Kidney (tissue), 14 donors: ENCODE results near the gene AGBL1. TPM values are rescaled to one million over a fixed set of nuclear protein-coding genes. Genes with fewer than 3 reads are reported as not detected.

ENCODE experiments used
- DNase-seq, 5 donors: peaks; one replicate each; pipeline ENCODE4 v3.0.0-alpha.2; 2013 to 2020
- FAIRE-seq: peaks from 2 replicates; lab custom pipeline; 2012; peaks lifted over from hg19 to GRCh38; lab: Jason Lieb, UNC
- H3K27ac ChIP-seq, 2 donors: one replicate each; pipeline ENCODE4 v1.7.0; 2013; ENCODE audit warnings: low read depth in 2 of 2, low read length in 2 of 2, inconsistent platforms in 1 of 2
- H3K27me3 ChIP-seq: one replicate; pipeline ENCODE4 v1.7.1; 2013; ENCODE audit warnings: low read length, inconsistent platforms; ENCODE audit not compliant: control insufficient read depth, insufficient read depth
- H3K36me3 ChIP-seq, 3 donors: one replicate each; pipeline versions ENCODE4 v1.7.0 to v1.7.1; 2013; ENCODE audit warnings: low read length in 3 of 3, control low read depth in 1 of 3, inconsistent platforms in 1 of 3; ENCODE audit not compliant: insufficient read depth in 3 of 3, control insufficient read depth in 2 of 3
- H3K4me1 ChIP-seq, 3 donors: one replicate each; pipeline versions ENCODE4 v1.7.0 to v1.7.1; 2013; ENCODE audit warnings: low read length in 3 of 3, inconsistent platforms in 1 of 3, low read depth in 1 of 3; ENCODE audit not compliant: control insufficient read depth in 2 of 3, insufficient read depth in 2 of 3
- H3K4me3 ChIP-seq, 3 donors: one replicate each; pipeline versions ENCODE4 v1.7.0 to v1.8.1; 2013; ENCODE audit warnings: low read length in 3 of 3, control low read depth in 1 of 3, inconsistent platforms in 1 of 3
- H3K9ac ChIP-seq, 3 donors: one replicate each; pipeline versions ENCODE4 v1.7.0 to v1.7.1; 2013; ENCODE audit warnings: low read length in 3 of 3, control low read depth in 1 of 3, inconsistent platforms in 1 of 3
- H3K9me3 ChIP-seq, 3 donors: one replicate each; pipeline versions ENCODE4 v1.7.0 to v1.7.1; 2013; ENCODE audit warnings: low read length in 3 of 3, control low read depth in 1 of 3, inconsistent platforms in 1 of 3; ENCODE audit not compliant: control insufficient read depth in 2 of 3, insufficient read depth in 1 of 3
- intact Hi-C: fragments of 100-400 bp; cut with DNase I; formaldehyde crosslinking; loops from one replicate; pipeline ENCODE4 v1.11.1; 2022
- polyA plus RNA-seq: library from polyadenylated mRNA; stranded (reverse); fragments of 350-450 nt; fragmentation: Illumina TruSeq; extraction: RNeasy Lipid Tissue Mini Kit (QIAGEN cat#74804); gene quantifications from one replicate; pipeline ENCODE4 v1.2.3, GENCODE V29; 2014; ENCODE audit warnings: low read depth, low replicate concordance; ENCODE audit not compliant: insufficient read depth
- total RNA-seq: library from RNA; stranded (reverse); fragmentation: NEBNext Ultra II Directional; extraction: Animal tissue kit (Norgen Biotek cat#: 25700); gene quantifications from one replicate; pipeline ENCODE4 v1.2.1, GENCODE V29; 2021
- TF ChIP-seq, protein P1 (sequence below): IDR thresholded peaks from 3 replicates; pipeline ENCODE4 v1.5.1; 2012; ENCODE audit warnings: mild to moderate bottlenecking, moderate library complexity, borderline replicate concordance; ENCODE audit not compliant: insufficient read depth; ENCODE audit errors: extremely low read depth
- donor health status: control.
- donor health status: control.
- donor health status: control.
- donor health status: control.
- donor health status: control.
- donor health status: DM: yes; HTN: yes; CAD: no.
- donor health status: Normal renal cell carcinoma (clear cell type).

Gene AGBL1
- total and polyA plus RNA-seq, 2 donors from 2014 or later = not detected

DNA sequence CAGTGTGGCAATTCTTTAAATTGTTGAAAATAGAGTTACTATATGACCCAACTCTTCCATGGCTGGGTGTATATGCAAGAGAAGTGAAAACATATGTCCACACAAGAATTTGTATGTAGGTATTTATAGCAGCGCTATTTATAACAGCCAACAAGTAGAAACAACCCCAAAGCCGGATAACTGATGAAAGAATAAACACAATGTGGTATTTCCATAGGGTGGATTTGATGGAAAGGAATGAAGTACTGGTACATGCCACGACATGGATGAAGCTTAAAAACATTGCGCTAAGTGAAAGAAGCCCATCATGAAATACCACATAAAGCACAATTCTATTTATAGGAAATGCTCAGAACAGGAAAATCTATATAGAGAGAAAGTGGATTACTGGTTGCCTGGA, 554.5 kb downstream of the AGBL1 start:
- no peaks in the 10 kb centered on the region for H3K27me3 ChIP-seq
- DNase-seq (no peak), FAIRE-seq (no peak)
- no peaks in the 10 kb centered on the region for H3K9me3 ChIP-seq
- H3K36me3 ChIP-seq = no peaks in the 10 kb centered on the region
- H3K9ac ChIP-seq = no peak overlapping the region
- no peak overlapping the region for H3K4me3 ChIP-seq
- intact Hi-C loops = no loop called here
- no peaks in the 10 kb centered on the region for H3K4me1 ChIP-seq
- TF ChIP-seq, protein P1, sequence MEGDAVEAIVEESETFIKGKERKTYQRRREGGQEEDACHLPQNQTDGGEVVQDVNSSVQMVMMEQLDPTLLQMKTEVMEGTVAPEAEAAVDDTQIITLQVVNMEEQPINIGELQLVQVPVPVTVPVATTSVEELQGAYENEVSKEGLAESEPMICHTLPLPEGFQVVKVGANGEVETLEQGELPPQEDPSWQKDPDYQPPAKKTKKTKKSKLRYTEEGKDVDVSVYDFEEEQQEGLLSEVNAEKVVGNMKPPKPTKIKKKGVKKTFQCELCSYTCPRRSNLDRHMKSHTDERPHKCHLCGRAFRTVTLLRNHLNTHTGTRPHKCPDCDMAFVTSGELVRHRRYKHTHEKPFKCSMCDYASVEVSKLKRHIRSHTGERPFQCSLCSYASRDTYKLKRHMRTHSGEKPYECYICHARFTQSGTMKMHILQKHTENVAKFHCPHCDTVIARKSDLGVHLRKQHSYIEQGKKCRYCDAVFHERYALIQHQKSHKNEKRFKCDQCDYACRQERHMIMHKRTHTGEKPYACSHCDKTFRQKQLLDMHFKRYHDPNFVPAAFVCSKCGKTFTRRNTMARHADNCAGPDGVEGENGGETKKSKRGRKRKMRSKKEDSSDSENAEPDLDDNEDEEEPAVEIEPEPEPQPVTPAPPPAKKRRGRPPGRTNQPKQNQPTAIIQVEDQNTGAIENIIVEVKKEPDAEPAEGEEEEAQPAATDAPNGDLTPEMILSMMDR = no peak
- H3K27ac ChIP-seq = no peak overlapping the region

DNA sequence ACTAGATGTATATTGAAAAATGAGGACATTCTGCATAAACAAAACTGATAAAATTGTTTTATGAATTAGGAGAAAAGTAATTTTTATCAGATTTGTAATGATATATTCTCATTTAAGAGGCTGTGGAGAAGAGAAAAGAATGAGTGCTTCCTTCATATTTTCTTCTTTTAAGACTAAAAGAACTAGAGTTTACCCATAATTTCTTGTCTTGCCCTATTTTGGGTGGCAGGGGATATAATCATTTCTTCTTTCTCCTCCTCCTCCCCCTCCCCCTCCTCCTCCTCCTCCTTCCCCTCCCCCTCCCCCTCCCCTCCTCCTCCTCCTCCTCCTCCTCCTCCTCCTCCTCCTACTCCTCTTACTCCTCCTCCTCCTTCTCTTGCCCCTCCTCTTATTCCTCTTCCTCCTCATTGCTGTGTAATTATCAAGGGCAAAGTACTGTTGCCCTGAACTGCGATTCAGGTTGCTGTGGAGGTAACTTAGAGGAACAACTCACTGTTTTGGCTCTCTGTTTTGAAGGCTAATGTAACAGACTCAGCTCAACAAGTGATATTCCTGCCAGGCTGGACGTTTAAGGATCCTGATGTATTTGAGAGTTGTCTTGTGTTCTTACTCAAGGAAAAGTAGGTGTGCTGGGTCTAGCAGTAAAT, 555.4 kb downstream of the AGBL1 start:
- no peaks in the 10 kb centered on the region for H3K27me3 ChIP-seq
- DNase-seq = no peak
- no peak for FAIRE-seq

DNA sequence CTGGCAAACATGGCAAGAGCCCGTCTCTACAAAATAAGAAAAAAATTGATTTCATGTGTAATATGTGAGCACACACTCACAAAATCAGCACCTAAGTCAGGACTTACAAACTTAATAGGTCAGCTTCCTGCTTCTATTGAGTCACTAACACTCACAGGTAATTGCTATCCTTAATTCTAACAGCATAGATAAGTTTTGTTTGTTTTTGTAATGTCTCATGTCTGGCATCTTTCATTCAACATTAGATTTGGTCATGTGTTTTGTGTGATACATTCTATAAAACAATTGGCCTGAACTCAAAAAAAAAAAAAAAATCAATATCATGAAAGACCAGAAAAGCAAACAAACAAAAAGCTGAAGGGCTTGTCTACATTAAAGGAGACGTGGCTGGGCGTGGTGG, 564.7 kb downstream of the AGBL1 start:
- FAIRE-seq (no peak), DNase-seq (no peak)
- intact Hi-C loops = no loop called here
- Histone ChIP-seq H3K4me1 (no peaks in the 10 kb centered on the region), H3K9me3 (no peaks in the 10 kb centered on the region), H3K27me3 (no peaks in the 10 kb centered on the region), H3K27ac (no peak overlapping the region), H3K4me3 (no peak overlapping the region), H3K36me3 (no peaks in the 10 kb centered on the region), H3K9ac (no peak overlapping the region)
- TF ChIP-seq, protein P1 = no peak

More for the DNA sequence above, 555.4 kb downstream of the AGBL1 start:
- no peak overlapping the region for H3K9ac ChIP-seq
- H3K4me3 ChIP-seq = no peak overlapping the region
- no peak overlapping the region for H3K27ac ChIP-seq
- H3K4me1 ChIP-seq = no peaks in the 10 kb centered on the region
- no peaks in the 10 kb centered on the region for H3K9me3 ChIP-seq
- H3K36me3 ChIP-seq = no peaks in the 10 kb centered on the region
- intact Hi-C loops = no loop called here
- TF ChIP-seq, protein P1 = no peak
